Body of pancreas (tissue), 4 donors: ENCODE data around the gene PALMD.

Experiments used
- POLR2A ChIP-seq, 3 donors: fragments of 450-650 bp; IDR thresholded peaks; one replicate each; pipeline ENCODE4 v1.6.1; 2016; ENCODE audit warnings: antibody characterized with exemption in 3 of 3, mild to moderate bottlenecking in 2 of 3
- TF ChIP-seq, protein P1 (sequence below), 7 experiments: fragments of 450-650 bp in 4 of 7; fragments of 200-600 bp in 3 of 7; sonication (generic) in 3 of 7; IDR thresholded peaks; one replicate each; pipeline ENCODE4 v1.5.1; 2016 to 2019; ENCODE audit warnings: antibody characterized with exemption in 7 of 7

DNA sequence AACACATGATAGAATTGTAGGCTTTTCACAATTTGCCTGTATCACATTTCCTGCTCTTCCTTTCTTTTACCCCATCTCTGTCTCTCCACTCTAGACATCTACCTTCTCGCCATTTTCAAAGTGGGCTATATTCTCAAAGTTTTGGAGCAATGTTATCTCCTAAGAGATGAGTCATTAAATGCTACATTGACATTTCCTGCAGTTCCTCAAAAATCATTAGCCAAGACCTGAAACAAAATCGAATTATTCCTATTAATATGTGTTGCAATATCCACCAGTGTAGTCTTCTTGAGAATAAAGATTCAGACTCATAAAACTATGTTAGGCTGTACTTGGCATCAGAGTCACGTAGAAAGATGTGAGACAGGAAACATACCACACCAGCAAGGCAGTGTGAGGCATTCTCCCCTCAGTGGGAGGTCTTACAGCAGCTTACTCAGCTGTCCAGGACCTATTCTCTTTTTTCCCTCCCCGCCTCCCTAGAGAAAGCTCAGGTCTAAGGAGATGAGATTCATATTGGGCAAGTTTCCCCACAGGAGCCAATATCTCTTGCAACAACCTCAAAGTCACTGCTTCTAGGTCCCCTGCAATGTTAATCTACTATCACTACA, 81.8 kb downstream of the PALMD start:
- TF ChIP-seq, protein P1, sequence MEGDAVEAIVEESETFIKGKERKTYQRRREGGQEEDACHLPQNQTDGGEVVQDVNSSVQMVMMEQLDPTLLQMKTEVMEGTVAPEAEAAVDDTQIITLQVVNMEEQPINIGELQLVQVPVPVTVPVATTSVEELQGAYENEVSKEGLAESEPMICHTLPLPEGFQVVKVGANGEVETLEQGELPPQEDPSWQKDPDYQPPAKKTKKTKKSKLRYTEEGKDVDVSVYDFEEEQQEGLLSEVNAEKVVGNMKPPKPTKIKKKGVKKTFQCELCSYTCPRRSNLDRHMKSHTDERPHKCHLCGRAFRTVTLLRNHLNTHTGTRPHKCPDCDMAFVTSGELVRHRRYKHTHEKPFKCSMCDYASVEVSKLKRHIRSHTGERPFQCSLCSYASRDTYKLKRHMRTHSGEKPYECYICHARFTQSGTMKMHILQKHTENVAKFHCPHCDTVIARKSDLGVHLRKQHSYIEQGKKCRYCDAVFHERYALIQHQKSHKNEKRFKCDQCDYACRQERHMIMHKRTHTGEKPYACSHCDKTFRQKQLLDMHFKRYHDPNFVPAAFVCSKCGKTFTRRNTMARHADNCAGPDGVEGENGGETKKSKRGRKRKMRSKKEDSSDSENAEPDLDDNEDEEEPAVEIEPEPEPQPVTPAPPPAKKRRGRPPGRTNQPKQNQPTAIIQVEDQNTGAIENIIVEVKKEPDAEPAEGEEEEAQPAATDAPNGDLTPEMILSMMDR (IDR thresholded peaks at IDR 0.05): no peak
- no peak for TF ChIP-seq POLR2A (IDR thresholded peaks at IDR 0.05)
